Measurements from ENCODE around the gene CD200R1L.

The CD200R1L gene

GRCh38 chr3:112822064-112823055 lies 24.3 kb downstream of the CD200R1L start:
- no peak for DNase-seq (ENCODE audit: low spot score)

- no peak for DNase-seq (ENCODE audit: low spot score)
Measured at GRCh38 chr3:112818289-112818688, 28.4 kb downstream of the CD200R1L start.

DNA sequence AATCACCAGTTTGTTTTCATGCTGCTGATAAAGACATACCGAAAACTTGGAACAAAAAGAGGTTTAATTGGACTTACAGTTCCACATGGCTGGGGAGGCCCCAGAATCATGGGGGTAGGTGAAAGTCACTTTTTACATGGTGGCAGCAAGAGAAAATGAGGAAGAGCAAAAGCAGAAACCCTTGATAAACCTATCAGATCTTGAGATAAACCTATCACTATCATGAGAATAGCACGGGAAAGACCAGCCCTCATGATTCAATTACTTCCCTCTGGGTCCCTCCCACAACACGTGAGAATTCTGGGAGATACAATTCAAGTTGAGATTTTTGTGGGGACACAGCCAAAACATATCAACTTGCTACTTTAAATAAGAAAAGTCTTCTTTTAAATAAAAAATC lies 28.9 kb downstream of the CD200R1L start:
- DNase-seq (ENCODE audit: low spot score): no peak

GRCh38 chr3:112817271-112817670 lies 29.4 kb downstream of the CD200R1L start:
- DNase-seq (ENCODE audit: low spot score): no peak

DNA sequence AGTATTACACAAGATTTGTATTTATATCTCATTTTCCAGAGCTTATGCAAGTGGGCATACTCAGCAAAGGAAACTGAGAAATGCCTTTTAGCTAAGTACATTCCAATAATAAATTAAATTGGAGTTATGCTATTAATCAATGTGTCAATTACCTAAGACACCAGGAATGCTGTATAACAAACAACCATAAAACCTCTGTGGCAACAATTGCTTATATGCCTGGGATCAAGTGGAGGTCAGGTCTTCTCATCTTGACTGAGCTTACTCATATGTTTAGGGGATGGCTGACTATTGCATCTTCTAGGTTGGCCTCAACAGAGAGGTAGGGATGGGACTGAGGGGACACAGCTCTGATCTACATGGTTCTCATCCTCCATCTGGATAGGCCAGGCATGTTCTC lies 30.7 kb downstream of the CD200R1L start:
- no peak for DNase-seq (ENCODE audit: low spot score)

- no peak for DNase-seq (ENCODE audit: low spot score)
Measured at GRCh38 chr3:112814266-112814665, 32.4 kb downstream of the CD200R1L start.

DNA sequence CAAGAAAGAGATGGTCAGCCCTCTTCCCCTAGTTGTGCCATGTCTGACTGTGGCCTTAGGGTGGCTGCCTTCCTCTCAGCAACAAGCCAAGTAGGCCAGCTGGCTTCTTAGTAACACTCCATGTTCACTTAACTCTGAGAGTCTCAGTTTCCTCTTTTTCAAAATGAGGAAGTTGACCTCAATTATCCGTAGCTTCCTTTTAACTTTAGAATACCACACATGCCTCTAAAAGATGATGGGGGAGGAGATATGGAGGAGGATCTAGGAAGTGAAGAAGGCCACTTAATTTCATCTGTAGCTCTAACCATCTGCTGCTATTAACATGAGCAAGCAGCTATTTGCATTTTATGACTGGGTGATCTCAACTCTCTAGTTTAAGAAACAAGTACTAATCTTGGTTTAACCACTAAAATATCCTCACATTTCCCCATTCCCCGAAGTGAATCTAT lies 32.9 kb downstream of the CD200R1L start:
- no peak for DNase-seq (ENCODE audit: low spot score)

- no peak for DNase-seq (ENCODE audit: low spot score)
Measured at GRCh38 chr3:112813016-112813415, 33.6 kb downstream of the CD200R1L start.

- DNase-seq (ENCODE audit: low spot score): no peak
Measured at GRCh38 chr3:112811917-112812660, 34.6 kb downstream of the CD200R1L start.

GRCh38 chr3:112811131-112811884 lies 35.4 kb downstream of the CD200R1L start:
- DNase-seq (ENCODE audit: low spot score): peak; percentile 6

DNA sequence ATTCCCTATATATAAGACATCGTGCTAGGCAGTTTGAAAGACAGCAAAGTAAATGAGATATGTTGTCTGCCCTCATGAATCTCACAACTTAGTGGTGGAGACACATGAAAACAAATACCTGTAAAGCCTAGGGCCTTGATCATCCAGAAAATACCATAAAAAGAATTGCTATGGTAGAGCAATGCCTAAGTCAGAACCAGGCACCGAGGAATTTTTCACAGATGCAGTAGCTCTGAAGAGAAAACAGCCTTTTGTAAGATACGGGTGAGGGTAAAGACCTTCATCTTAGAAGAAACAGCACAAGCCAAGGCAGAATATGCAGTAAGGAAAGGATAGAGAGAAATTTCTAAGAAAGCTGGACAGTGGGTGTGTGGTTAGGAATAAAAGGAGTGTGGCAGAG lies 36.1 kb downstream of the CD200R1L start:
- no peak for DNase-seq (ENCODE audit: low spot score)

DNA sequence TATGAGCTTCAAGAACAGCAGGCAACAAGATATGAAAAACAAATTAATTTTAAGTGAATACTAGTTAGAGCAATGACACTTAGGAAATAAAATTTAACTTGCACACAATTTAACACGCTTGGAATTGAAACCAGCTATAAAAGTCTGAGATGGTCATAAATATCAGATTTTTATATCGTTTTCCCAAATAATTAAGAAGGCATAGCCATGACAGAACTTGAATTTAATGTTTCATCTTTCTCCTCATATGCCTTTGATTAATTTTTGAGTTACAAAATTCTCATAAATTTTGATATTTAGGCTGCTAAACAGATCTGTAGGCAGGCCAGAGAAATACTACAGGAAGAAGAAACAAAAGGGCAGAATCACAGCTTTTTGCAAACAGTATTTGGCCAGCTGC lies 38.5 kb downstream of the CD200R1L start:
- no peak for DNase-seq (ENCODE audit: low spot score)

DNA sequence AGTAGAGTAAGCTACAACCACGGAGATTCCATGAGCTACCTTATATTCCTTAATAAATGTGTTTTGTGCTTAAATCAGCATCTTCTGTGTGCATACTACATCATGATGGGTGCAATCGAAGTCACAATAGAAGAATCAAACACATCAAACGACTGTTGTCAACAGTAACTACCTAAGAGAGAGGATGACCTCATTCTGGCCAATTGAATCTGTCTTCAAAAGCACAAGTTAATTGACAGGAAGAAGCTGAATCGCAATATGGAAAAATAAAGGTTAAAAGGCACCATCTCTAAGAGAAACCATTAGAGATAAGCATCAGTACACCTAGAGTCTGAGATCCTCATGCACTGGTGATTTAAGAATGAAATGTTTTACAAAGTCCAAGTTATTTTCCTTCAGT lies 39.0 kb downstream of the CD200R1L start:
- no peak for DNase-seq (ENCODE audit: low spot score)

DNA sequence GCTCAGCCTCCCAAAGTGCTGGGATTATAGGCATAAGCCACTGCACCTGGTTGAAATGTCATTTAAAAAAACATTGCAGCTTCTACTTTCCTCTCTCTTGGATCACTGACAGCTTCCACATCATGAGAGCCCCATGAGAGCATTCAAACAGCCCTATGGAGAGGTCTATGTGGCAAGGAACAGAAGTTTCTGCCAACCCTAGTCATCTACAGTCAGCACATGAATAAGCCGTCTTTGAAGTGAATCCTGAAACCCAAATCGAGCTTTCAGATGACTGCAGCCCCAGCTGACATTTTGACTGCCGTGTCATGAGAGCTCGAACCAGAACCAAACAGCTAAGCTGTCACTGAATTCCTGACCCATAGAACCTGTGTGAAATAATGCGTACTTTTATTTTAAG lies 39.8 kb downstream of the CD200R1L start:
- DNase-seq (ENCODE audit: low spot score): no peak

DNA sequence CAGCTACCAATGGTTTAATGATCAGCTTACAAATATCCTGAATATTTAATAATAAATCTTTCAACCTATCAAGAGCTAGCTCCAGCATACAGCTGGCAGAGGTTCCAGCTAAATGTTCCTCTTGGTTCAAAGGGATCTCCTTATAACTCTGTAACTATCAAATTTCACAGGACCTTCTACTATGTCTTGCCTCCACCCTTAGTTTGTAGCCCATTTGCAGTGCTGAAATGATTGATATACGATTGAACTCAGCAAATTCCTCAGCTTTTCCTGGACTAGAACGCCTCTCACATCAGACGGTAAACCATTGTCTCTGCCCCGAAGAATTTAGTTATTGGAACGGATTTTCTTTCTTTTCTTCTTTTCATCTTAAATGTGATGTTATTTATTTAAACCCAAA lies 41.5 kb downstream of the CD200R1L start:
- DNase-seq (ENCODE audit: low spot score): no peak

DNA sequence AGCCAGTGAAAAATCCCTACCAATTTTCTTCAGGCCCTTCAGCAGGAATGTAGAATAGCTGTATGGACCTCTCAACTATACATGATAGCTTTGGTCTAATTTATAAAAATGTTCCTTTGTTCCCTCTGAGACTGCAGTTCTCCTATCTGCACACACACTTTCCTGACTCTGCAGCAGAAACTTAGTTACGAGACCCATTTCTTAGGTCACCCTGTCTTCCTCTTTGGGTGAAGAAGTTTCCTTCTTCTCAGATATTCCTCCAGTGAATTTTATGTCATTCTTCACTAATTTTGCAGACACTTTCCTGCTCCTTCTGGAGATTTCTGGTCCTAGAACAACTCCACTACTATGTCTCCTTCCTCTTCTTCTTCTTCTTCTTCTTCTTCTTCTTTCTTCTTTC lies 42.6 kb downstream of the CD200R1L start:
- no peak for DNase-seq (ENCODE audit: low spot score)

GRCh38 chr3:112803467-112803866 lies 43.2 kb downstream of the CD200R1L start:
- no peak for DNase-seq (ENCODE audit: low spot score)

DNA sequence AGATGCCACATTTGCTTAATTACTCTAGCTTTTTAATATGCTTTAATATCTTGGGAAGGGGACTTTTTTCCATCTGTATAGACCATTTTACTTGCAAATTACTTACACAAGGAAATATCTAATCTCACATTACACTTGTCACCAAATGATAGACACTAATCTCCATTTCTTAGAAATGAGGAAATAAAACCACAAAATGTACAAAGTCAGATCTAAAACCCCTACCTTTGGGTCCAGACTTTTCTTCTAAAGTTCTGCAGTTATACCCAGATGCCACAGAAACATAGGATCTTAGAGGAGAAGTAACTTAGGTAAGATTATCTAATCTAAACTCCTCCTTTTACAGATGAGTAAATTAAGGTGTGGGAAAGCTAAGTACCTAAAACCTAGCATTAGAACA lies 44.3 kb downstream of the CD200R1L start:
- DNase-seq (ENCODE audit: low spot score): no peak

GRCh38 chr3:112799946-112800345 lies 46.7 kb downstream of the CD200R1L start:
- DNase-seq (ENCODE audit: low spot score): no peak

GRCh38 chr3:112794622-112795172 lies 52.0 kb downstream of the CD200R1L start:
- DNase-seq (ENCODE audit: low spot score): peak; percentile 22

- no peak for DNase-seq (ENCODE audit: low spot score)
Measured at GRCh38 chr3:112793326-112794081, 53.2 kb downstream of the CD200R1L start.

All from SK-N-DZ (cell line).